RKO (cell line): ENCODE results near the gene AHDC1.
"Not testable (repeated sequence)": the region's sequence is repeated elsewhere in the genome, so short reads cannot be mapped to it uniquely, and the experiment has no call there.

Experiments used
- DNase-seq: peaks from one replicate; pipeline ENCODE4 v3.0.0-alpha.2; 2016; ENCODE audit warnings: low spot score

Gene AHDC1

DNA sequence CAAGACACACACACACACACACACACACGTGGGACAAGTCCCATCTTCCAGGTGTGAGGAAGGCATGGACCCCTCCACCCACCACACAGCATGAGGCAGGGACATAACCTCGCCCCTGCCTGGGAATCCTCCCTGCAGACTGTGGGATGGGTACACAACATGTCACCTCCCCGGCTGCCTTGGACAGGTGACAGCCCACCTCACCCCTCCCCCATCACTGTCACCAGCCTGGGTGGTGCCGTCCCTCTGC is 40.7 kb downstream of the AHDC1 start:
- DNase-seq, result no peak

DNA sequence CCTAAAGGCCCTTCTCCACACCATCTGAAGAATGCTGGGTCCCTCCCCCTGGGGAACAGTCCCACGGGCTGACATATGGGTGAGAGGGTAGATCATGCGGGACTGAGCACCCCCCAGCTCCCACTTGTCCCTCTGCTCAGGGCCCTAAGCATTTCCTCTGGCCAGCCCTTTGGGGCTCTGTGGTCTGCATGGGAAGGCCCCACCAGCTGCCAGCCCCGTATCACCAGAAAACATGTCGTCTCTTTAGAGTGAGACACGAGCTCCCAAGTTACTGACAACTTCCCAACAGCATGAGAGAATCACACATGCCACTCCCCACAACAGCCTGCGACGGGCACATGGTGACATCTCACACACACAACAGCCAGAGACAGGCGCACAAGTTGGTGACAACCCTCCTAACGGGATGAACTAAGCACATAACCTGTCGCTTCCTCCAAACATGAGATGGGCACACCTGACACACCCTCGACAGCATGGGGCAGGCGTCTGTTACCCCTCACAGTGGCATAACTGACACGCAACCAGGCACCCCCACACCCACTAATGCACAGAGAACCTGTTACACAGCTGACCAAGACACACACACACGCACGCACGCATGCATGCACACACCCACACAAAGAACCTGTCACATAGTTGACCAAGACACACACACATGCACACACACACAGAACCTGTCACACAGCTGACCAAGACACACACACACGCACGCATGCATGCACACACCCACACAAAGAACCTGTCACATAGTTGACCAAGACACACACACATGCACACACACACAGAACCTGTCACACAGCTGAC is 41.2 kb downstream of the AHDC1 start:
- no peak for DNase-seq

DNA sequence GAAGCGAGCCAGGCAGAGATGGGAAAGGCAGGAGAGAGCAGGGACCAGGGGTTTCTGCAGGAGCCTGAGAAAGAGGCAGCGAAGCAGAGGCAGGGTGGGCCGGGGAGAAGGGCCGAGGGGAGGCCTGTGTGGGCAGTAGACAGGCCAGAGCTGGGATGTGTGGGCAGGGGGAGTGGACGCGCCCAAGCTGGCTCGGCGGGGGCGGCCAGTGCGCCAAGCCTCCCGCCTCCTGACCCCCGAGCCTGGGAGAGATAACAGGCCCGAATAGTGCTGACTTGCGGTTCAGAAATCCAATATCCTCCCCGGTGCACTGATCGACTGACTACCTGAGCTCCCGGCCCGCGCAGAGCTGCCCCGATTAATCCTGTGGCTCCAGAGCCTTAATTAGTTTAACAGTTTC is 41.9 kb downstream of the AHDC1 start:
- DNase-seq, result no peak

DNA sequence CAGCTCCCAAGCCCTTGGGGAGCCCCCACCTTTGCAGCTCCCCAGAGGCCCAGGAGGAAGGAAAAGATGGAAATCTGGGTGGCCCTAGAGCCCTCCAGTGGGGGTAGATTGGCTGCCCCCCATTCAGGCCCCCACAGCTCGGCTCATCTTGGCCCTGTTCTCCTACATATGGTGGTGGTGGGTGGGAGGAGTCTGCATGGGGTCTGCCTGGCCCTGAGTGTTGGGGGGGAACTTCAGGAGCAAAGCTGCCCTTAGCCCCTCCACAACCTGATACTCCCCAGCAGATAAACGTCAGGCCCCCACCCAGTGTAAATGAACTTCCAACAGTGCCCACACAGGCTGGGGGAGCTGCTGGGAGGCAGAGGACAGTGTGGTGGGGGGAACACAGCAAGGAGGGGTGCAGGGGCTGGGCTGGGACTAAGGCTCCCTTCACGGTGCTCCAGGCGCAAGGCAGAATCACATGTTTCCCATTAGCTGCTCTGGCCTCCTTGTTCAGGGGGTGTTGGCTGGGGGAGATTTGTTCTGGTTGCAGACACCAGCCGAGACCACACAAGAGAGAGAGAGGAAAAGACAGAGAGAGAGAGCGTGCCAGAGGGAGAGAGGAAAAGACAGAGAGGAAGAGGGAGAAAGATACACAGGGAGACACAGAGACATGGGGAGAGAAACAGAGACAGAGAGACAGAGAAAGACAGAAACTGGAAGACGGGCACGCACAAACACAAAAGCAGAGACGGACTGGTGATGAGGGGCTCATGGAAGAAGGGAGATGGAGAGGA is 42.6 kb downstream of the AHDC1 start:
- DNase-seq, result no peak

DNA sequence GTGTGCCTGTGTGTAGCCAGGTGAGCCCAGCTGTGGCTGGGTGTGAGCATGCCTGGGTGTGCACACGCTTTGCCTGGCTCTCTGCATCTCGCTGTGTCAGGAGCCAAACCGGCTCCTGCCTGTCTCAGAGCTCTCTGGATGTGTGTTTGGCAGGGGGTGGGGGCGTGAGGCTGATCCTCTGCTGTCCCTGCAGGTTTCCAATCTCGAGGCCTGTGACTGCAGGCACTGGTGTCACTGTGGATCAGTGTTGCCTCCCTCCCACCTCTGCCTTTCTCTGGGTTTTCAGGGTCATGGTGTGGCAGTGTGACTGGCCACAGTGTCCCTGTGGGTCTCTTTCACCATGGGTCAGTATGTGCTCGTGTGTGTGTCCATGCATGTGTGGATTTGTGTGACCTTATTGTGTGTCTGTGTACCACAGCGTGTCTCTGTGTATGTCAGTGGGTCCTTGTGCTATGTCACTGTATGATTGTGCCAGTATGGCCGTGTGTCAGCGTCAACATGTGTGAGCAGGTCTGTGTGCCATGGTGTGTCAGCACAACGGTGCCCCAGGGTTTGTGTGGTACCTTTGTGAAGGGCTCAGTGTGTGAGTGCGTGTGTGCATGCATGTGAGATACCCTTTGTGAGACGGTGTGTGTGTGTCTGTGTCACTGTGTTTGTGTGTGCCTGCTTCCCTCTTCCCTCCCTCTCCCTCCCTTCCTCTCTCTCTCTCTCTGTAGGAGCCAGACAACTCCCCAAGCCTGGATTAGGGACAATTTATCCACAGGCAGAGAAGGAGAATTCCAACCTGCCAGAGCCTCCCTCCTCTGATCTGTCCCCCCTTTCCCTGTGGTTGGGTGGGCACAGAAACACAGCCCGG is 43.4 kb downstream of the AHDC1 start:
- DNase-seq, result no peak

DNA sequence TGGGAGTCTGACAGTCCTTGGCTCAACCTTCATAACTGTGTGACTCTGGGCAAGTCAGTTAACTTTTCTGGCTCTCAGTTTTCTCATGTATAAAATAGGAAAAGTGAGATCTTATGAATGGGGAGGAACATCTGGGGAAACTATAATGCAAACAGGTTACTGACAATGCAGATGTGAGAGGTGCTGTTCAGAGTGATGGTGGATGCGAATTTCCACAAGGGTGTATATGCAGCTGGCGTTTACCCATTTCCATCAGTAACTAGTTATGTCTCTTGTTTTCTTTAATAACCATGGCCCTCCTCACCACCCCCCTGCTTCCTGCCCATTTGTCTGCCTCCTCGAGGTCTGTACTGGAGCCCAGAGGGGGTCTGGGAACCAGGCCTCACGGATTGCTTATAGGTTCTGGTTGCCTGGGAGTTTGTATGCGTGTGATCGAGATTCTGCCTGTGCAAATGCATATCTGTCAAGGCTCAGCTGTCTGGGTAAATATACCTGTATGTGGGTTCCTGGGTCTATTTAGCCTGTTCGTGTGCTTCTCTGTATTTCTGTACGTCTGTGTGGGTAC is 44.4 kb downstream of the AHDC1 start:
- no peak for DNase-seq

DNA sequence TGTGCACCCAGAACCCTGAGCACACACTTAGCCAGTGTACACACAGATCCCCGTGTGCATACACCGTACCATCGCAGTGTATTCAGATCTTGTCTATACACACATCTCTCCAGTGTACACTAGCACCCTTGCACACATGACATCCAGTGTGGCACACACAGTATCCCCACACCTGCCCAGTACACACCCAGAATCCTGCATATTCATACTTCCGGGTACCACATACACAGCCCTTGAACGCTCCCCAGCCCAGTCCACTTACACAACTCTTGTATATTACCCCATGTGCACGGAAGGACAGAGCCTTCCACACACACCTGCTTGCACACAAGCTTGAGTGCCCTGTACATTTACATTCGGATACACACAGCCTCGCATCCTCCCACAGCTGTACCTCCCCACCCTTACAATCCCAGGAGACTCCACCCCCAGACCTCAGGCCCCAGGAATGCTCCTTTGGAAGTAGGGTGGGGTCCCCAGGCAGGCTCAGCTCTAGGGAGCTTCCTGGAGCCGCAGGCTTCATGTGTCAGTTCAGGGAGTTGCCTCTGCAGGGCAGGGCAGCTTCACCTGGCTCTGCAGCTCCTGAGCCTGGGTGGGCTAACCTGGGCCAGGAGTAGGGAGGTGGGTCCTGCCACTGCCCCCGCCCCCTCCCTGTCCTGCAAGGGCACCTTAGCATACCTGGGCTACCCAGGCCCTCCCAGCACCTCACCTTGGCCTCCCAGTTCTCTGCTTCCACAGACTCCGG is 46.2 kb downstream of the AHDC1 start:
- no peak for DNase-seq

DNA sequence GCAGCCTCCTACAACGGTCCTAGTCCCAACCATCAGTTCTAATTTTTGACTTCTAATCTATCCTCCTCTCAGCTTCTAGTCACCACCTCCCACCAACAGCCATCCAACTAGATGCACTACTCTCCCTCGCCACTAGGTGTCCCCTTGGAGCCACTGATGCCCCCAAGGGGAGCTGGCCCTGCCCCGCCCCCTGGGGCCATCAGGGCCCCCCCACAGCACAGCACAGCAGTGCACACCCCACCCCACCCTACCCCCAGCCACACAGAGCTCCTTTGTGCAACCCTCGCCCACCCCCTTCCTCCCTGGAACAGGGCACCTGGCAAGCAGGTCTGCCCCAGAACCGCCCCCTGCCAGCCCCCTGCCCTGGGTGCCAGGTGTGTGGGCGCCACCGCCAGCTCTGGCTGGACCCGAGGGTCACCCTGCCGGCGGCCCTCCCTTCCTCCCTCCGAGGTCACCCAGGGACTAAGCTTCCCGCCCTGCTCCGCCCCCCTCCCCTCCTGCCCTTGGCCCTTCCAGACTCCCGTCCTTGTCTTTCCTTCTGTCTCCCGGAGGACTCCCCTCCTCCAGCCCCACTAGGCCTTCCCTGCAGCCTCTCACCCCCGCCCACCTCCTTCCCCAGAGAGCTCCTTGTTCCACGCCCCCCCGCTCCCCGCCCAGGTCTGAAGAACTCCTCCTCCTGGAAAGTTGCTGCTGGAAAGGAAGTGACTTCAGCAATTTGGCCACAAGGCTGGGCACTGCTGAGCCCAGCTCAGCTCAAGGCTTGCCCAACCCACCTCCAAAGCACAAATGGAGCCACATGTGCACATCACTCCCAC is 47.0 kb downstream of the AHDC1 start:
- peak; percentile 49 for DNase-seq

DNA sequence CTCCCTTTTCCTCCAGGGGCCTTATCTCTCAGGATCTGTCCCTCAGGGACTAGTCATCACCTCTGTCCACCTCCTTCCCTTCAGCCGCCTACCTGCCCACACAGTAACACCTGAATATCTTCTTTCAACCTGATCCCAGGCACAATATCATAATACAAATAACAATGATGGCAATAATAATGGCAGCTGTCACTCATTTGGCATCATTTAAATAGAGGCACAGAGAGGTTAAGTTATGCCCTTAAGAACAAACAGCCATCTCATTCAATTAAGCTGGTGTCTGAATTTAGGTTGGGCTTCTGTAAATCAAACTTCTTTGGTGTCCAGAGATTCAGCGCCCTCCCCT is 47.5 kb downstream of the AHDC1 start:
- no peak for DNase-seq

DNA sequence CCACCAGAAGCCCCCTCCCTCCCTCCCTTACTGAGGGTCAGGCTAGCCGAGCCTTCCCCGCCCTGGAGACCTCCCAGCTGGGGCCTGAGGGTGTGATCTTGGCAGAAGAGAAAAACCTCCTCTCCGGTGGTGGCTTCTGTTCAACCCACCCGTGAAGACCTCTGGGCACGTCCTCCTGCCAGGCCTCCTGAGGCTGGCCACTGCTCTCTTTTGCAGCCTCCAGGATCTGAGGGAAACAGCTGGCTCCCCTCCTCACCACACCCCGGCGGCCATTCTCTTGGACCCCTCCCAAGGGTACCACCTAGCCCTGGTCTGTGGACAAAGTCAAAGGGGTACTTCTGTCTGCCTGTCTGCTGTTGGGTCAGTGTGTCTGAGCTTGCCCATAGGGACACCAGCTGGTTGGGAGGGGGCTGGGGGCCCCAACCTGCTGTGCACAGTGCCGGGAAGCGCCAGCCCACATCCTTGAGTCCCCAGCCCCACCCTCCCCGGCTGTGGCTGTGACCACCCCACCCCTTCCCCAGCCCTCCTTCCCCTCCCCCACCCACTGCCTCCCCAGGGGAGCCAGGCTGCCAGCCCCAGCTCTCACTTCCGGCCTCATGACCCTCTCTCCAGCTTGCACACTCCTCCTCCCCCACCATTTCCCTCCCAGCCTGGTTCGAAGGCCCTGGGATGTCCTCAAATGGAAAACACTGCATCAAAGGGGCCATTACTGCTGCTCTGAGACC is 48.1 kb downstream of the AHDC1 start:
- no peak for DNase-seq

DNA sequence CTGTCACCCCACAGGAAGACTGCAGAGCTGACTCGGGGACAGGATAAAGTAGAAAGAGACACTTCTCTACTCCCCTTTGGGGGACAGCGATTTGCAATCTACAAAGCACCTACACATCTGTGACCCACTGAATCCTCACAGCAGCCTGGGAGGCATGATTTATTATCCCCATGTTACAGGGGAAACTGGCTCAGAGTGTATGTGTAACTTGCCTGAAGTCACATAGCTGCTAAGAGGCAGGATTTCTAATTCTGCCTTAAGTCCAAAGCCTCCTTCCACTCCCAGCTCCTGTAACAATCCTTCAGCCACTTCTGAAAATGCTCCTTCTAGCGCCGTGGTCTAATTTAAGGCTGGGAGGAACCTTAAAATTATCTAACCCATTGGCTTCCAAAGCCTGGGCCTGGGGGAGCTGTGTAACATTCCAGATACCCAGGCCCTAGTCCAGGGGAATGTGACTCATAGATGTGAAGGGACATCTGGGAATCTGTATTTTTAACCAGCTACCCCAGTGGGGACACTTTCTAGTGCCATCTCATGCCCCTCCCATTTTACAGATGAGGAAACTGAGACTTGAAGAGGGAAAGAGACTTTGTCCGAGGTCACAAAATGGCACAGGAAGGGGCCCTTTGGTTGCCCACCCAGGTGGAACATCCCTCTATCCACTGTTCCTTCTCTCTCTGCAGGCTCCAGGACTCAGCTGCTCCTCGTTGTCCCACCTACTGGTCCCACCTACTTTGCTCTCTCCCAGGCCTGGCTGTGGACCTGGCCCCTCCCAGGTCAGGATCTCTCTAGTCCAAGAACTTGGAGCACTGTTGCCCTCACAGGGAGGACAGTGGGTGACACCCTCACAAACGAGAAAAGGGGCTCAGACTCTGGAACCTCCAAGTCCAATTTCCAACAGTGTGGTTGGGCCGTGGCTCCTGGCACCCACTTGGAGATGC is 48.9 kb downstream of the AHDC1 start:
- no peak for DNase-seq

DNA sequence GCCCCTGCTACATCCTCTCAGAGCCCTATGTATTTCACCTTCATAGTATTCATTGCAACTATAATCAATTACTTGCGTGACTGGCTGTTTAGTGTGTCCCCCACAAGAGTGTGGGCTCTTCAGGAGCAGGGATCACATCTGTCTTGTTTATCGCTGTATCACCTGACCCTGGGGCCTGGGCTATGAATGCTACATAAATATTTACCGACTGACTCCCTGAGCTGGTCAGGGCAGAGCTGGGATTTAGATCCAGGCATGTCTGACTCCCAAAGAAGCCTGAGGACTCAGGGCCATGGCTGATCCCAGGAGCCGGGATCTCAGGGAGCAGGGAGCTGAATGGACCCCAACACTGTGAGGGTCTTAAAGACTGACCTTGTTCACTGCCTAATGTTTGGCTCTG is 49.7 kb downstream of the AHDC1 start:
- no peak for DNase-seq

DNA sequence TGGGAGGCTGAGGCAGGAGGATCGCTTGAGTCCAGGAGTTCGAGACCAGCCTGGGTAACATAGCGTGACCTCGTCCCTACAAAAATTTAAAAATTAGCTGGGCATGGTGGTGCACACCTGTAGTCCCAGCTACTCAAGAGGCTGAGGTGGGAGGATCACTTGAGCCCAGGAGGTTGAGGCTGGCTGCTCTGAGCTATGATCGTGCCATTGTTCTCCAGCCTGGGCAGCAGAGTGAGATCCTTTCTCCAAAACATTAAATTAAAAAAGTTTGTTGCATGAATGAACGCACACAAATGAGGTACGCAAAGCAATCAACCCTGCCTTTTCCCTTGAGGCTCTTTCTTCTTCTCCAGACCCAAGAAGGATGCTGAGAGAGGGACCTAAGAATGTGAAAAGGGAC is 50.1 kb downstream of the AHDC1 start:
- DNase-seq, result not testable (repeated sequence)

DNA sequence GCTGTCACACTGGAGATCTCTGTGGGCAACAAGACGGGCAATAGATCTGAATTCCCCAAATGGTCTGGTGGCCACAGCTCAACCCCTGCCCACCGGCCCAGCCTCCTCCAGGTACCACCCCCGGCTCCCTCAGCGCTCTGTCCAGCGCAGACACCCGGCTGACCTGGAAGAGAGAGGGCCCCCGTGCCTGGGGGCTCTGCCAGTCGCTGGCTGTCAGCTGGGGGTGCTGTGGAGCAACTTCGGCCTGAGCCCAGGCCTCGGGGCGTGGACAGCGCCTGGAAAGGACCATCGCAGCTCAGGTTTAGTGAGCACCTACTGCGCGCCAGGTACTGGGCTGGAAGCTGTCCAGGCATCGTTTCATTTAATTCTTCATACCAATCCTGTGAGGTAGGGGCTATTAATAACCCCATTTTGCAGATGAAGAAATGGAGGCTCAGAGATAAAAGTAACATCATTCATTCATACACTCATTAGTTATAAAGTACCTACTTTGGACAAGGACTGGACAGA is 51.0 kb downstream of the AHDC1 start:
- no peak for DNase-seq

DNA sequence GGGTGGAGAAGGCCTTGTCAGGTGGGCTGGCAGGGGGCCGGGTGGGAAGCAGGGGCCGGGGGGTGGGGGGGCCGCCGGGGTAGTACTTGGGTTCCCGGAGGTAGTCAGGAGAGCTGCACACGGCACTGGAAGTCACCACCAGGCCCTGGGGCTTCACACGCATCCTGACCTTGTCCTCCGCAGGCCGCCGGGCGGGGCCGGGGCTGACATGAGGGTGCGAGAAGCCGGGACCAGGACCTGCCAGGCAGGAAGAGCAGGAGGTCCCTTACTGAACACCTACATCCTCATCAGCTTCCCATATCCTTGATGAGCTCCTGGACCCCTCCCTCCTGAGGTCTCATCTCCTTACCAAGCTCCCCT is 52.0 kb downstream of the AHDC1 start:
- no peak for DNase-seq

DNA sequence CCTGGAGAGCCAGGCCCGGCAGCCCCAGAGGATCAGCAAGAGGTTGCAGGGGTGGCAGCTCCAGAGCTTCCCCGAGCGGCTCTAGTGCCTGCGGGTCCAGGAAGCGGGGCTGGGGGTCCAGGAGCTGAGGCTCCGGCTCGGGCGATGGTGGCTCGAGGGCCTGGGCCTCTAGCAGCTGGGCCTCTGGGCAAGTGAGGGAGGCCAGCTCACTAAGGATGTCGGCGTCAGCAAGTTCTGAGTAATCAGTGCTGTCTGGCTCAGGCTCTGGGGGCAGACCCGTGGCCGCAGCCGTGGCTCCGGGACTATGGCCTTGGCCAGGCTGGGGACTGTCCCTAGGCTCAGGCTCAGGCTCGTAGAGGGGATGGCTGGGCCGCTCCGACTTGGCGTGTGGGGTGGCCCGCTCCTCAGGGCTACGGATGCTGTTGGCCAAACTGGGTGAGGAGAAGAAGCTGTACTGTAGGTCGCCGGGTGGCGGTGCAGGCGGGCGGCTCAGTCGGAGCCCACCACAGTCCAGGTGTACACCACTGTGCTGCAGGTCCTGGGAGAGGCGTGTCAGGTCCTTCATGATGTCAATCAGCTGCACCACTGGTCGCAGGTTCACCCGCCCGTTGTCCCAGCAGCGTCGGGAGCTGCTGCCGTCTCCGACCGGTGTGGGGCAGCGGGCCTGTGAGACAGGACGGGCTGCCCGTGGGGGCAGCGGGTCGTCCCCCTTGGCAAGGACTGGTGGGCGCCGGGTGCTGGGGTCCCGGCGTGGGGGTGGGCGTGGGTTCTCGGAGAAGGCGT is 52.6 kb downstream of the AHDC1 start:
- DNase-seq, result no peak

DNA sequence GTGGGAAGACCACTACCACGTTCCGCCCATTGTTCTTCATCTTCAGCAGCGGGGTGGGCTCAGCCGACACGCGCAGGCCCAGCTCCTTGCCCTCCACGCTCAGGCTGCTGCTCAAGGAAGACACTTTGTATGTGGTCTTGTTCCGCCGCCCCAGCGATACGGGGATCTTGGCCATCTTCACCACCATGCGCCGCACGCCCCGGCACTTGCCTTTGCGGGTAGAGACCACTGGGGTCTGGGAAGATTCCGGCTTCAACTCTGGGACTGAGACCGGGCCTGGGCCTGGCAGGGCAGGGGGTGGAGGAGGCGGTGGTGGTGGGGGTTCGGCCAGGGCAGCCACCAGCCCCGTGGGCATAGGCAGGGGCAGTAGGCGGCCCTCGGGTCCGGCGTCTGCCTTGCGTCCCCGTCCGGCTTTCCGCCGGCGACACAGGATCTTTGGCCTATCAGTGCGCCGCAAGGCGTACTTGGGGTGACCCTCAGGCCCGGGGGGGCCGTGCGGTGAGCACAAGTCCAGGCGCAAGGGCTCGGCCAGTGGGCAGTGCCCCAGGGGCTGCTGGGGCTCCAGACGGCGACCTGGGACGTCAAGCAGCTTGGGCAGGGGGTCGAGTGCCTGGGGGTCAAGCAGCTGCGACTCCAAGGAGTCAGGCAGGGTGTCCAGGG is 53.3 kb downstream of the AHDC1 start:
- no peak for DNase-seq
